Osteocyte (in vitro differentiated cells): ENCODE data around the gene SAMD1. TPM values are rescaled to one million over a fixed set of nuclear protein-coding genes. Genes with fewer than 3 reads are reported as not detected.

ENCODE experiments used
- DNase-seq: peaks from one replicate; pipeline ENCODE4 v3.0.0; 2021; ENCODE audit warnings: mixed read lengths; ENCODE audit not compliant: unreplicated experiment; ENCODE audit errors: extremely low spot score
- H3K27ac Mint-ChIP-seq: one replicate; pipeline ENCODE4 v1.8.0; 2021; ENCODE audit warnings: mild to moderate bottlenecking, mixed read lengths; ENCODE audit not compliant: unreplicated experiment
- H3K27me3 Mint-ChIP-seq: one replicate; pipeline ENCODE4 v1.8.0; 2021; ENCODE audit warnings: mixed read lengths; ENCODE audit not compliant: unreplicated experiment
- H3K36me3 Mint-ChIP-seq: one replicate; pipeline ENCODE4 v1.8.0; 2021; ENCODE audit warnings: mixed read lengths; ENCODE audit not compliant: unreplicated experiment
- H3K4me1 Mint-ChIP-seq: one replicate; pipeline ENCODE4 v1.8.0; 2021; ENCODE audit warnings: mixed read lengths; ENCODE audit not compliant: unreplicated experiment
- H3K4me3 Mint-ChIP-seq: one replicate; pipeline ENCODE4 v1.8.0; 2021; ENCODE audit warnings: mild to moderate bottlenecking, moderate library complexity, mixed read lengths; ENCODE audit not compliant: unreplicated experiment
- H3K9me3 Mint-ChIP-seq: one replicate; pipeline ENCODE4 v1.8.0; 2021; ENCODE audit warnings: mixed read lengths; ENCODE audit not compliant: unreplicated experiment
- CTCF ChIP-seq: fragments of 200-600 bp; sonication (generic); IDR thresholded peaks from 2 replicates; pipeline ENCODE4 v1.5.0; 2021; ENCODE audit warnings: antibody characterized with exemption, mild to moderate bottlenecking, moderate library complexity
- total RNA-seq: library from RNA; stranded (reverse); gene quantifications from 2 replicates; pipeline ENCODE4 v1.2.1, GENCODE V29; 2021

Gene SAMD1
- total RNA-seq, 1 donor from 2014 or later: 34.9 TPM

- Mint-ChIP-seq H3K4me1 (peaks cover 52% of the 10 kb centered on the region), H3K4me3 (no peak overlapping the region), H3K27me3 (no peaks in the 10 kb centered on the region)
These were observed 23.3 kb upstream of the SAMD1 start for GRCh38 chr19:14113762-14114414.

GRCh38 chr19:14112809-14113385, 22.3 kb upstream of the SAMD1 start:
- no peaks in the 10 kb centered on the region for H3K27me3 Mint-ChIP-seq
- DNase-seq: no peak
- peaks cover 47% of the 10 kb centered on the region for H3K4me1 Mint-ChIP-seq
- TF ChIP-seq CTCF: no peak
- no peaks in the 10 kb centered on the region for H3K36me3 Mint-ChIP-seq
- H3K4me3 Mint-ChIP-seq: peak overlapping the region; percentile 58
- H3K9me3 Mint-ChIP-seq: no peaks in the 10 kb centered on the region
- H3K27ac Mint-ChIP-seq: peak overlapping the region; percentile 92

More at GRCh38 chr19:14113762-14114414, 23.3 kb upstream of the SAMD1 start:
- H3K9me3 Mint-ChIP-seq: no peaks in the 10 kb centered on the region
- H3K36me3 Mint-ChIP-seq: no peaks in the 10 kb centered on the region
- TF ChIP-seq CTCF: peak; percentile 34
- peak overlapping the region; percentile 92 for H3K27ac Mint-ChIP-seq
- no peak for DNase-seq

GRCh38 chr19:14112051-14112808, 21.7 kb upstream of the SAMD1 start:
- Mint-ChIP-seq H3K36me3 (peaks cover under 1% of the 10 kb centered on the region), H3K4me3 (peak overlapping the region; percentile 58), H3K27me3 (no peaks in the 10 kb centered on the region), H3K27ac (peak overlapping the region; percentile 92), H3K4me1 (peaks cover 47% of the 10 kb centered on the region), H3K9me3 (no peaks in the 10 kb centered on the region)
- no peak for DNase-seq
- TF ChIP-seq CTCF: no peak

- peak overlapping the region; percentile 40 for H3K4me3 Mint-ChIP-seq
- peaks cover 42% of the 10 kb centered on the region for H3K4me1 Mint-ChIP-seq
- H3K36me3 Mint-ChIP-seq: peaks cover 2% of the 10 kb centered on the region
- no peak for TF ChIP-seq CTCF
- peak overlapping the region; percentile 56 for H3K27ac Mint-ChIP-seq
- DNase-seq: no peak
- H3K27me3 Mint-ChIP-seq: no peaks in the 10 kb centered on the region
- no peaks in the 10 kb centered on the region for H3K9me3 Mint-ChIP-seq
These were observed 20.9 kb upstream of the SAMD1 start for GRCh38 chr19:14111486-14111885.

- H3K9me3 Mint-ChIP-seq: no peaks in the 10 kb centered on the region
- no peaks in the 10 kb centered on the region for H3K27me3 Mint-ChIP-seq
- no peak overlapping the region for H3K4me3 Mint-ChIP-seq
- DNase-seq: no peak
- H3K36me3 Mint-ChIP-seq: peaks cover 2% of the 10 kb centered on the region
- TF ChIP-seq CTCF: no peak
- H3K4me1 Mint-ChIP-seq: peaks cover 34% of the 10 kb centered on the region
- H3K27ac Mint-ChIP-seq: peak overlapping the region; percentile 45
These were observed 20.1 kb upstream of the SAMD1 start for GRCh38 chr19:14110650-14111049.
